Pancreas (tissue), 10 donors: ENCODE data around the gene GUCA2B. TPM values are rescaled to one million over a fixed set of nuclear protein-coding genes. Genes with fewer than 3 reads are reported as not detected.

Experiments used
- ATAC-seq, 4 donors: fragments of 200-7000 bp; cut with Tn5 transposase; one replicate each; pipeline versions ENCODE4 v1.8.0 to v1.9.1; 2020; ENCODE audit warnings: mild to moderate bottlenecking in 4 of 4, moderate library complexity in 4 of 4
- DNase-seq, 6 donors: peaks; one replicate each; pipeline ENCODE4 v3.0.0-alpha.2; 2020
- FAIRE-seq: peaks from 2 replicates; lab custom pipeline; 2012; peaks lifted over from hg19 to GRCh38; lab: Jason Lieb, UNC
- H3K27ac ChIP-seq, 4 donors: fragments of 200-600 bp; sonication (generic); 1 replicate in 3 of 4; 2 replicates in 1 of 4; pipeline versions ENCODE4 v1.5.0 to v1.8.0; 2020
- H3K27me3 ChIP-seq, 4 donors: fragments of 200-600 bp; one replicate each; pipeline ENCODE4 v1.8.0; 2021
- H3K36me3 ChIP-seq, 3 donors: fragments of 200-600 bp; sonication (generic) in 1 of 3; one replicate each; pipeline versions ENCODE4 v1.5.0 to v1.8.0; 2020 to 2021
- H3K4me1 ChIP-seq, 3 donors: fragments of 200-600 bp; one replicate each; pipeline ENCODE4 v1.8.0; 2021
- H3K4me3 ChIP-seq, 4 donors: fragments of 200-600 bp; sonication (generic) in 2 of 4; one replicate each; pipeline versions ENCODE4 v1.5.0 to v1.8.0; 2020 to 2021
- H3K9me3 ChIP-seq, 4 donors: fragments of 200-600 bp; one replicate each; pipeline ENCODE4 v1.8.0; 2021
- WGBS, 2 donors: extraction: QIAGEN DNeasy Blood & Tissue Kit; methylation state at CpG; one replicate each; pipeline ENCODE4 v1.1.7; 2013; 5-methylcytosine and 5-hydroxymethylcytosine counted together
- intact Hi-C, 3 donors: fragments of 100-400 bp; cut with DNase I; formaldehyde crosslinking; loops; one replicate each; pipeline versions ENCODE4 v1.11.1 to v1.14.2; 2022
- polyA plus RNA-seq, 2 donors: library from polyadenylated mRNA; stranded (reverse); fragments of 200-250 nt; gene quantifications; one replicate each; pipeline ENCODE4 v1.2.3, GENCODE V29; 2013
- total RNA-seq, 6 donors: library from RNA; stranded (reverse); fragmentation: NEBNext Ultra II Directional in 4 of 6; extraction: Animal tissue kit (Norgen Biotek cat#: 25700) in 4 of 6; gene quantifications; one replicate each; pipeline versions ENCODE4 v1.2.1 to v1.2.4, GENCODE V29; 2021 to 2023
- TF ChIP-seq, protein P1 (sequence below), 4 donors: fragments of 200-600 bp; sonication (generic) in 3 of 4; IDR thresholded peaks; one replicate each; pipeline versions ENCODE4 v1.5.0 to v1.8.0; 2021; ENCODE audit warnings: antibody characterized with exemption in 4 of 4
- donor health status: healthy with polysubstance abuse.
- donor health status: DM: no; HTN: no; CAD: no; lungs with moderate emphysema.
- donor health status: DM: no; HTN: no; CAD: no.
- donor health status: control.
- donor health status: control.
- donor health status: Bipolar disorder and iron deficiency.
- donor health status: DM: yes; HTN: yes; CAD: no.
- donor health status: DM: no; HTN: no; CAD: no.
- donor health status: DM: no; HTN: no; CAD: no.
- donor health status: DM: yes; HTN: yes; CAD: no.

Gene GUCA2B
- total and polyA plus RNA-seq, 8 donors = 0.37 to 1.4 (median 0.68) TPM; not detected in 3

DNA sequence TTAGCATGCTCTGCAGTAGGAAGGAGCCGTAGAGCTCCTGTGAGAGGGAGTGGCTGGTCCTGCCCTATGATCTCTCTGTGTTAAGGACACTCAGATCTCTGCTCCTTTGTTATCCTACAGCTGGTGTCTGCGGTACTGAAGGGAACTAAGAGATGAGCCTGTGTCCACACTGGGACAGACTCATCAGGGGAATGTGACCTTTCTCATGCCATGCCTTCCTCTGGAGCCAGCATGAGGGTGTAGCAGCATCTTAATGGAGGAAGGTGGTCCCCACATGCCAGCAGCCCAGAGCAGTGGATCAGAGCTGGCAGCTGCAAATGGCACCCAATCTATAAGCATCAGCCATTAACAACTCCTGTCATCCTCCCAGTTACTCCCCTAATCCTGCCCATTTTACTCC lies 24.7 kb upstream of the GUCA2B start:
- no peaks in the 10 kb centered on the region for H3K9me3 ChIP-seq
- 67 to 70% methylated on average over 2 of the region's 2 CpGs for WGBS, 2 donors
- intact Hi-C loops = no loop called here
- H3K36me3 ChIP-seq = no peaks in the 10 kb centered on the region
- H3K27me3 ChIP-seq = no peaks in the 10 kb centered on the region
- H3K4me1 ChIP-seq = no peaks in the 10 kb centered on the region
- no peak overlapping the region for H3K27ac ChIP-seq
- TF ChIP-seq, protein P1, sequence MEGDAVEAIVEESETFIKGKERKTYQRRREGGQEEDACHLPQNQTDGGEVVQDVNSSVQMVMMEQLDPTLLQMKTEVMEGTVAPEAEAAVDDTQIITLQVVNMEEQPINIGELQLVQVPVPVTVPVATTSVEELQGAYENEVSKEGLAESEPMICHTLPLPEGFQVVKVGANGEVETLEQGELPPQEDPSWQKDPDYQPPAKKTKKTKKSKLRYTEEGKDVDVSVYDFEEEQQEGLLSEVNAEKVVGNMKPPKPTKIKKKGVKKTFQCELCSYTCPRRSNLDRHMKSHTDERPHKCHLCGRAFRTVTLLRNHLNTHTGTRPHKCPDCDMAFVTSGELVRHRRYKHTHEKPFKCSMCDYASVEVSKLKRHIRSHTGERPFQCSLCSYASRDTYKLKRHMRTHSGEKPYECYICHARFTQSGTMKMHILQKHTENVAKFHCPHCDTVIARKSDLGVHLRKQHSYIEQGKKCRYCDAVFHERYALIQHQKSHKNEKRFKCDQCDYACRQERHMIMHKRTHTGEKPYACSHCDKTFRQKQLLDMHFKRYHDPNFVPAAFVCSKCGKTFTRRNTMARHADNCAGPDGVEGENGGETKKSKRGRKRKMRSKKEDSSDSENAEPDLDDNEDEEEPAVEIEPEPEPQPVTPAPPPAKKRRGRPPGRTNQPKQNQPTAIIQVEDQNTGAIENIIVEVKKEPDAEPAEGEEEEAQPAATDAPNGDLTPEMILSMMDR (IDR thresholded peaks at IDR 0.05) = no peak
- no peak for ATAC-seq
- no peak for FAIRE-seq
- no peak overlapping the region for H3K4me3 ChIP-seq
- no peak for DNase-seq

DNA sequence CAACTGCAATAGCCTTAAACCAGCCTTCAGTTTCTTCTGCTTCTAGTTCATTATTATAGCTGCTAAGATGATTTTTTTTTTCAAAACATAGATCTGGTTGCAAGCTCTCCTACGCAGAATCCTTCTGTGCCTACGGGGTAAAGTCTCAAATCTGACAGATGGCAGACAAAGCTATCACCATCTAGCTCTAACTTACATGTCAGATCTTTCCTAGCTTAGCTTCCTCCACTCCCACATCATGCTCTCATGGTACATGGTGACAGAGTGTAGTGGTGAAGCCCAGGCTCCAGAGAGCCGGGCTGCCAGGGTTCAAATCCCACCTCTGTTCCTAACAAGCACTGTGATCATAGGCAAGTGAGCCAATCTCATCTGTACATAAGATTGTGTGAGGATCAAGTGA lies 24.2 kb upstream of the GUCA2B start:
- Histone ChIP-seq H3K4me3 (no peak overlapping the region), H3K4me1 (no peaks in the 10 kb centered on the region), H3K27ac (no peak overlapping the region), H3K36me3 (no peaks in the 10 kb centered on the region), H3K27me3 (no peaks in the 10 kb centered on the region), H3K9me3 (no peaks in the 10 kb centered on the region)
- DNase-seq = no peak
- no peak for FAIRE-seq
- ATAC-seq = no peak
- WGBS, 2 donors = 78 to 79% methylated on average over 3 of the region's 3 CpGs
- intact Hi-C loops = no loop called here
- TF ChIP-seq, protein P1 (IDR thresholded peaks at IDR 0.05) = no peak

DNA sequence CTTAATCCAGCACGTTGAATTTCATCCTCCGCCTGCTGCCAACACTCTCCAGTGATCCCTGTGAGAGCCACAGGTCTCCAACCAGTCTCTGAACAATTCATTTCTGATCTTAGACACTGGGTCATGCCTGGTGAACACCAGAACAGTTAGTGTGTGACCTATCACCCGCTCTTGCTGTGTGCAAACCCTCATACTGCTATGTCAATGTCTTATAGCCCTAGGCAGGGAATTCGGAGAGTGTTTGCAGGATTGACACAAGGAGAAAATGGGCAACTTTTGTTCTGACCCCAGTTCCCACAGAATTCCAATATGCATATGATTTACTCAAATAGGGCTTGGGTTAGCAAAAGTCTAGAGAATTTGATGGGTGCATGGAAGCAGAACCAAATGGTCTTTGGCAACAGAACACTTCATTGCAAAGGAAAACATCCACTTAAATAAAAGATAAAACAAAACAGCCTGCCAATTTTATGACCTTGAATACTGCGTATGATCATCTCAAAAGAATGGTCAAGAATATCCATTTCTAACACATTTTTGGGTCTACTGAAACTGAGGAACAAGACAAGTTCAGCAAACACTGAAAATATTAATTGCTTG lies 23.0 kb upstream of the GUCA2B start:
- no peaks in the 10 kb centered on the region for H3K27me3 ChIP-seq
- H3K36me3 ChIP-seq = no peaks in the 10 kb centered on the region
- ATAC-seq = no peak
- H3K4me3 ChIP-seq = no peak overlapping the region
- TF ChIP-seq, protein P1 (IDR thresholded peaks at IDR 0.05) = no peak
- H3K27ac ChIP-seq = no peak overlapping the region
- no peak for DNase-seq
- WGBS, 2 donors = 78 to 80% methylated on average over 5 of the region's 5 CpGs
- FAIRE-seq = no peak
- no peaks in the 10 kb centered on the region for H3K9me3 ChIP-seq
- intact Hi-C loops = no loop called here
- no peaks in the 10 kb centered on the region for H3K4me1 ChIP-seq

DNA sequence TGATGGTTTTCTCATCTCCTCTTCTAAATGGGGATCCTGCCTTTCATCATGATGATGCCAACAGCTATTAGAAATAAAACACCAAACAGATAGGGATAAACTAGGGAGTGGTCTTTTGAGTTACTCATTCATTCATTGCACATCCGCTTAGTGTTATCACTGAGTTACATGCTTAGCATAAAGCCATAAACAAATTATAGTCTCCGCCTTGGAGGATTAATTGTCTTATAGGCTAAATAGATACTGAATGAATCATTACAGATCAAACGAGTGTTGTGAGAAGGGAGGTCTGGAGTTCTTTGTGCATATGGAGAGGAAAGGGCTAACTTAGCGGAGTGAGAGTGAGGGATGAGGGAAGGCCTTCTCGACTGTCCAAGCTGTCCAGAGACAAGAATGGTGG lies 19.8 kb upstream of the GUCA2B start:
- Histone ChIP-seq H3K27me3 (no peaks in the 10 kb centered on the region), H3K4me3 (no peak overlapping the region), H3K27ac (no peak overlapping the region), H3K9me3 (no peaks in the 10 kb centered on the region), H3K4me1 (no peaks in the 10 kb centered on the region), H3K36me3 (no peaks in the 10 kb centered on the region)
- WGBS, 2 donors = 80 to 84% methylated on average over 5 of the region's 5 CpGs
- FAIRE-seq (no peak), DNase-seq (no peak), ATAC-seq (no peak)
- TF ChIP-seq, protein P1 (IDR thresholded peaks at IDR 0.05) = no peak
- intact Hi-C loops = no loop called here

DNA sequence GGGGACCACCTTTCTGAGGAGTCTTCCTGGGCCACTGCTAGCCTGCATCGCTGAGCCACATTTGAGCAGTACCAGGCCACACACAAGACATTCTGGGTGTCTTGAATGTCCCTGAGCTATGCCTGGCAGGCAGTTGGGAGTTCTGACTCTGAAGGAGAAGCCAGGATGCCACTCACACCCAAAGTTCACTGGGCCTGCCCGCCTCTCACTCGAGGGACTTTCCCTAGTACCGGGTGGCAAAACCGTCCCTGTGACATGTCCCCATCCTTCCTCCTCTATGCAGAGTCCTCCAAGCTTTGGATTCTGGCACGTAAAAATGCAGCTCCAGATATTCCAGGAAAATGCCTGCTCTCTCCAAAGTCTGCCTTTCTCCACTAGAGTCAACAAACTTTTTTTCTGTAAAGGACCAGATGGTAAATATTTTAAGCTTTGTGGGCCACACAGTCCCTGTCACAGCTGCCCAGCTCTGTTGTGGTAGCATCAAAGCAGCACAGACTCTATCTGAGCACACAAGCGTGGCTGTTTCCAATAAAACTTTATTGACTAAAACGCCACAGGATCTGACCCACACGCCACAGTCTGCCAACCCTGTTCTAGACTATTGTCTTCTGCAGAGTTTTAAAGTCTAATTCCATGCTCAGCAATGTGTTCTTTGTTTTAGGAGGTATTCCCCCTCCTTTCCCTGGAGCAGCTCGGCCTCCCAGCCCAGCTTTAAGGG lies 19.2 kb upstream of the GUCA2B start:
- Histone ChIP-seq H3K27ac (no peak overlapping the region), H3K4me1 (no peaks in the 10 kb centered on the region), H3K27me3 (no peaks in the 10 kb centered on the region), H3K9me3 (no peaks in the 10 kb centered on the region), H3K4me3 (no peak overlapping the region), H3K36me3 (no peaks in the 10 kb centered on the region)
- 87 to 91% methylated on average over 10 of the region's 10 CpGs for WGBS, 2 donors
- no peak for FAIRE-seq
- no peak for ATAC-seq
- intact Hi-C loops = no loop called here
- no peak for DNase-seq
- TF ChIP-seq, protein P1 (IDR thresholded peaks at IDR 0.05) = no peak
